NCI-H748 (cell line): Measurements from ENCODE around the gene PEX14.

Experiments used
- DNase-seq: peaks from one replicate; lab custom pipeline; 2025; ENCODE audit not compliant: unreplicated experiment; lab: John Stamatoyannopoulos, UW

PEX14 gene

DNA sequence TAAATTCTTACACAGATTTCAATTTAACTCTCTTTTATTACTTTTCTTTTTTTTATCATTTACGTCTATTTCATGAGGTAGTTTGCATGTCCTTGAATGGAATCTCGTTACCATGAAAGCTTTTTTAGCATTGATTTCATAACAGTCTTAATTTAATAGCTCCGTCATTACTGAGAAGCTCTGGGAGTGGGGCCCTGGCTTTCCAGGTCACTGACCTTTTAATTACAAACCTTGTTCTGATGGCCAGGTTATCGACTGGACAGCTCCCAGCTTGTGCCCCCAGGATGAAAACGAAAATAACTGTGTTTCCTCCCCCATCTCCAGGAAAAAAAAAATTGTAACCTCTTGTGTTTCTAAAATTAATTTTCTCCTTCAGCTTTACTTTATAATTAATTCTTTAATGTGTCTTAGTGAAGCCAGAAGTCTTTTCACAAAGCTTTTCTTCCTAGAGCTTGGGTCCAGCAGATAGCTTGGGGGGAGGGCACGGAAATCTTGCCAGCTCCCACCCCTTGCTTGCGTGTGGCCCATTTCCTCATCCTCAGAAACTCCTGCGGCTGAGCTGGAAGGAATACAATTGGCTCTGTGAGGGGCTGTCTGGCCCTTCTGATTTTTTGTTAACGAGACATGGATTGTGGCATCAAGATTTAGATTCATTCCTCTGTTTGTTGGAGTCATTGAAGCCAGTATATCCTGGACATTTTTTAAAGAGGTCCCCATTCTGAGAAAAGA is 65.7 kb downstream of the PEX14 start:
- no peak for DNase-seq

DNA sequence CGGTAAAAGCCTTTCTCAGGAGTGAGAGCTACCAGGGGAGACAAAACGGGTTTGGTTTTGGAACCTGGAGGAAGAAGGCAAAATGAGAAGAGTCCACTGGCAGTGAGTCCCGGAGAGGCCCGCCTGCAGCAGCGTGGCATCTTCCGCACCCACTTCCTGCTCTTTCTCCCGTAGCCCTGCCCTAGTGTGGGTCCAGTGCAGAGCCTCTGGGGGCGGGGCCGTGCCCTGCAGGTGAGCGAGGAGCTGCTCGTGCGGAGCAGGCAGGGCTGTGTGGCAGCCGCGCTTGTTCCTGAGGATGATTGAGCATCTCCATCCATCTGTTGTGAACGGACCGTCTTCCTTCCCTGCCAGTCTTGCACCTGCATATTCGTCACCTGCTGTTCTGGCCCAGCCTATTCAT is 66.5 kb downstream of the PEX14 start:
- no peak for DNase-seq

DNA sequence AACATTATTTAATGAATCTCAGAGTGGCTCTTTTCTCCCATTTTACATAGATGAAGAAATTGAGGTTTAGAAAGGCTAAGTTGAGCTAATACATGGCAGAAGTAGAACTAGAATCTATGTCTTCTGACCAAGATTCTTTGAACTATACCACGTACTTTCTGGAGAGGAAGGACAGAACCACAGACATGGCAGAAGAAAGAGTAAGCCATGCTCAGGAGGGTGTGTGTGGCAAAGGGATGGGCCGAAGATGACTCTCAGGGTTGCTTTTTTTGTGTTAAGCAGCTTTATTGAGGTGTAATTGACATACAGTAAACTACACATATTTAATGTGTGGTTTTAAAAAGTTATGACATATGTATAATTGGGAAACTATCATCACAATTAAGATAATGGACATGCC is 69.5 kb downstream of the PEX14 start:
- DNase-seq, result no peak

GRCh38 chr1:10546896-10547295 is 72.1 kb downstream of the PEX14 start:
- DNase-seq, result no peak

DNA sequence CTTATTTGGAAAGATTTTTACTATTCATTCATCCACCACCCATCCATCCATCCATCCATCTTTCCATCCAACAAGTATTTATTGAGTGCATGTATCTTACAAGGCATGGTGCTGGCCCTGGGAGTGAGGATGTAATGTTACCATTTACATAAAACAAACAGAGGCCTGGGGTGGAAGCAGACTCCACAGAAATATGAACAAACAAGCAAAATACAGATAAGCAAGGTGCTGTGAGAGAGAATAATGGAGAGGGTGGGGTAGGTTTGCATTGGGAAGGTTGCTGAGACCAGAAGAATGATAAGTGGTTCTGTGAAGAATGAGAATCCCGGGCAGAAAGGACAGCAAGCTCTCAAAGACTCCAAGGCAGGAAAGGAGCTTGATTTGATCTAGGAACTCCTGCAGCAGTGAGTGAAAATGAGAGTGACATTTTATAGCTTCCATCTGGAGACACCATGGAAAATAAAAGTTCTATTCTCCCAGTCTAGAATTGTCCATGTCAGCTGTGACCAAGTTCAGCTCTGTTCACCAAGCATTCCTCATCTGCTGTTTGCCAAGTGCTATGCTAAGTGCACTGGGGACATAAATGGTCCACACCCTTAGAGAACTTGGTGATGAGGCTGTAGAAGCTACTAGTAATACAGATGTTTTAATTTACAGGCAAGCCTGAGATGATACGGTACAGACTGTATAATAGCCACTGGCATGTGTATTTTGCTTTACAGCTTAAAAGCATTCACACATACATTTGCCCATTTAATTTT is 75.3 kb downstream of the PEX14 start:
- no peak for DNase-seq

DNA sequence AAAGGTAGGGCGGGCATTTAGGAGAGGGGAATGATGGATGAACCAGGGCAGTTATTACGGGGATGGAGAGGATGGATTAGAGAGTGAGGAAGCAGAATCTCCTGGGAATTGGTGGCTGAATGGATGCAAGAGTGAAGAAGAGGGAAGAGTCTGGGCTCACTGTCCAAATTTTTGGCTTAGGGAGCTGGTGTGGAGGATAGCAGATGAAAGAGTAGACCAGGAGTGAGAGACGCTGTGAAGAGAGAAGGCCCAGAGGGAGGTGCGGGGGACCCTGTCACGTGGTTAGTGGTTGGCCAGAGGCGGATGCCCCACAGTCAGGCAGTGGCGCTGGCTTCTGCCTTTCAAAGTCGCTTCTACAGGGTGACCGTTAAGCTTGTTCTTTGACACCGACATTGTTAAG is 78.4 kb downstream of the PEX14 start:
- peak; percentile 7 for DNase-seq

- no peak for DNase-seq
Observed at GRCh38 chr1:10555635-10556429, 81.1 kb downstream of the PEX14 start.

DNA sequence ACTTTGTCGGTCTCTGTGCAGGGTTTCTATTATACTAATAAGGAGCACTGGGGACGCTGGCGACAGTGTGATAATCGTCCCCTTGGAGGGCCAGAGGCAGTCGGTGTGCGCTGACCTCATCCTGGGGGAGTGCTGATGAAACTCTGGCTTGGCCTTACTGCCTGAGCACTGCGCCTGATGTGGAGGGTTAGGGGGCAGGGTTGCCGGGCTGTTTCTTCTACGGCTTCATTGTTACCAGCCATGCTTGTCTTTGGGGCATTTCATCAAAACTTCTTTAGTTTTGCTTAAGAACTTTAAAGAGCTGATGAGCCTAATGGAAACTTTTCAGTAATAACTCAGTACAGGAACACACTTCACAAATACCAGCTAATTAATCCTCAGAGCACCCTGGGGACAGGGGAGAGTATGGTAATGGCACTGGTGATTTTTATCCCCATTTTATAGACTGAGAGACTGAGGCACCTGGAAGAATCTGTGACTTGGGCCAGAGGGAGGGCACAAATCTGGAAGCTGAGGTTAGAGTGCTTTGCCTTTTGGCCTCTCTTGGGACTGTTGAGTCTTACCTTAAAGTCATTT is 81.8 kb downstream of the PEX14 start:
- no peak for DNase-seq

DNA sequence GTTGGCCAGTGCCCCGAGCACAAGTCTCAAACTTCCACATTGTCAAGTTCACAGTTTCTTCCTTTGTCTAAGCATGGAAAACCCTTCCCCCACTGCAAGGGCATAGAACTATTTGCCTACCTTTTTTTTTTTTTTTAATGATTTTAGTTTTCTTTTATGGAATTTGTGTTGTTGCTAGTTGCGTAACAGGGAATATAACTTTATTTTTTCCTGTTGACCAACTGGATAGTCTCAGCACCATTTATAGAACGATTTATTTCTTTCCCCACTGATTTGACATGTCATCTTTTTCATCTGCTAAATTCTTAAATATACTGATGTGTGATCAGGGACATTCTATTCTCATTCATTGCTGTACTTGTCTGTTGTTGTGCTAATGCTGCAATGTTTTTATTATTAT is 83.0 kb downstream of the PEX14 start:
- DNase-seq, result no peak

DNA sequence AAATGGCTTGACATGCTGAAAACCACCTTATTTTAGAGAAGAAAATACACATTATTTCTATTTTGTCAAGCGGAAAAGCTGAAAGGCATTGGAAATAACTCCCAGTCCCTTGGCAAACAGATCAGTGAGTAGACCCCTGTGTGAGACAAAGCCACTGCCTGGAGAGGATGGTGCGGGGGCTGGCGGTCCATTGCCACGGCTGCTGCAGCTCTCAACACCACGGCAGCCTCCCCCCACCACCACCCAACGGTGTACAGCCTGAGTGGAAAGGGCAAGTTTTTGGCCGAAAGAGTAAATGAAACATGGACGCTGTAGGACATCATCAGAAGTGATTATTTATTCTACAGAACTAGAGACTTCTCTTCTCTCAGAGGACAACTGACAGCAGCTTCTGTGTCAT is 84.6 kb downstream of the PEX14 start:
- DNase-seq, result no peak

GRCh38 chr1:10561497-10561896 is 86.7 kb downstream of the PEX14 start:
- DNase-seq, result no peak

GRCh38 chr1:10561955-10562354 is 87.2 kb downstream of the PEX14 start:
- no peak for DNase-seq

DNA sequence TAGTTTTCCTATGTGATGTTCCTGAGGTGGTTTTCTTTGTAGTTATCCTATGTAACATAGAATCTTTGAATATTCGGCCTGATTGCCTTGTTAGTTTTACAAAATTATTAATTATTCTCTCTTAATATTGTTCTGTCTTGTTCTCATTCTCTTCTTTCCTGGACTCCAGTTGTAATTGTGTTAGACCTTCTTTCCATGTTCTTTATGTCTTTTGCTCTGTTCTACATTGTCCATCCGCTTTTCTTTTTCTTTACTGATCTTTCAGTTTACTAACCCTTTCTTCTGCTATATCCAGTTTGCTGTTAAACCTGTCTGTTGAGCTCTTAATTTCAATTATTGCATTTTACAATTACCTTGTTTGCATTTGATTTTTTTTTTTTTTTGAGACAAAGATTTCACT is 89.3 kb downstream of the PEX14 start:
- DNase-seq, result peak; percentile 14

- DNase-seq, result no peak
Observed at GRCh38 chr1:10569531-10569930, 94.8 kb downstream of the PEX14 start.

DNA sequence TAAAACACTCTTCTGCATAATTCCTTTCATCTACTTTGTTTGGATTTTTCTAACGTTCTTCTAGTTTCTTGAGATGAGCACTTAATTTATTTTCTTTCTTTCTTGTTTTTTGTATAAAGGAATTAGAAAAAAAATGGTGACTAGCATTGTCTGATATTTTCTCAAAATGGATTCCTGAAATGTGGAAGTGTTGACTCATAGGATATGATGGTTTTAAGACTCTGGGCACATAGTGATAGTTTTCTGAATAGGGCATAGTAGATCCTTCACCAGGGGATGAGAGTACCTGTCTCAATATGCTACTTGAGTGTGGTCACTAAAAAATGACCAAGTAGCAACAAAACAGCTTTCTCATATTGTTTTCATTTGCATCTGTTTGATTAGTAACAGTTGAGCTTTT is 100.9 kb downstream of the PEX14 start:
- DNase-seq, result no peak

DNA sequence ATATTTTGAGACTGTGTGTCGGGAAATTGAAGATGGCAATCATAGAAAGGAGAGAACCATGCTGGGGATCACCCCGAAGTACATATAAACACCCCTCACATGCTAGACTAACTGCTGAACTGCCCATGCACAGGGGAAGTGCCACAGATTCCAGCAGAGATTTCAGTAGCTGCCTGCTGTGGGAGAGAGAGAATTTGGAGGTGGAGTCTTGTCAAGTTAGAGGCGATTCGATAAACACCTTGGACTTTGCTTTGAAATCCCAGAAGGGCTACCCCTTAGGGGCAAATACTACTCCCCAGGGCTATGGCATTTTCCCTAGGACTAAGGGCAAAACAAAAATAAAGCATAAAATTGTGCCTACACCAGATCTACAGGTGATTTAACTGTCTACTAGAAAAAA is 103.3 kb downstream of the PEX14 start:
- DNase-seq, result no peak

DNA sequence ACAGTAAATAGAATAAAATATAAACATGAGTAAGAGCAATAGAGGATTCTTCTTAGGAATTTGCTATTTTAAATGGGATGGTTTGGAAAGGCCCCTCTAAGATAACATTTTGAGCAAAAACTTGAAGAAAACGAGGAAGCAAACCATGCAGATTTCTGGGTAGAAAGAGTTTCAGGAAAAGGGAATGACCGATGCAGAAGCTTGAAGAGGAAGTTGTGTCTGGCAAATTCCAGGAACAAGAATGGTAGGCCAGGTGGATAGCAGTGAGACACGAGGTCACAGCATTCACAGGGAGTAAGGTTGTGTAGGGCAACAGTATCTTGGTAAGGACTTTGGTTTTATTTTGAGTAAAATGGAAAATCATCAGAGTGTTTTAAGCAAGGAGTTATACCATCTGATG is 108.9 kb downstream of the PEX14 start:
- no peak for DNase-seq

DNA sequence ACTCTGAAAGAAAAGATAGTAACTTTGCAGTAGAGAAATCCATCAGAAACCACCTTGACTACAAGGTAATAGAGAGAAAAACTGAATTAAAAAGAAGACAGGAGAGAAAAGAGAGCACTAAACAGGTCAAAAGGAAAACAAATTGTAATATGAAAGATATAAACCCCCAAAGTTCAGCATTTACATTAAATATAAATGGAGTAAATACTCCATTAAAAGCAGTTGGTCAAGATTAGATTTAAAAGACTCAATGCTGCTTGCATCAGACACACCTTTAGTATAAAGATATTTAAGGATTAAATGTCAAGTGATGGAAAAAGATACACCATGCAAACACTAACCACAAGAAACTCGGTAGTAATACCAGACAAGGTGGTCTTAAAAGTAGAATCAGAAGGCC is 110.5 kb downstream of the PEX14 start:
- DNase-seq, result no peak

- no peak for DNase-seq
Observed at GRCh38 chr1:10586125-10586524, 111.4 kb downstream of the PEX14 start.

- DNase-seq, result no peak
Observed at GRCh38 chr1:10588640-10589039, 113.9 kb downstream of the PEX14 start.

DNA sequence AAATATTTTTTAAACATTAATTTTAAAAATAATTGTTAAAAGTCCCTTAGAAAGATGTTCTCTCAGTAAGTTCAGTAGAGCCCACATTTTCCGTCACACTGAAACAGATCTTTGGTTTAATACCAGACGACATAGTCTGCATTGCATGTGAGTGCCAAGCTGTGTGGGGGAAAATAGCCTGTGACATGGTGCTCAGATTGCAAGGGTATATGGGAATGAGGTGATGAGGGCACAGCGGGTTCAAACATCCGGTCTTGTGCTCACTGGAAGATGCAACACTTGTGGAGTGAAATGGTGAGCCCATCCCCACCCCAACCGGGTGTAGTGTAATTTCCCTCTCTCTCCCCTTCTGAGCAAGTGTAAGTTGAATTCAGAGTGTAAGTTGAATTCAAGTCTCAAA is 114.3 kb downstream of the PEX14 start:
- DNase-seq, result no peak

- peak; percentile 6 for DNase-seq
Observed at GRCh38 chr1:10591010-10591409, 116.3 kb downstream of the PEX14 start.
